ENCODE data around the gene PIK3C2B. TPM values are rescaled to one million over a fixed set of nuclear protein-coding genes. Genes with fewer than 3 reads are reported as not detected.

PIK3C2B gene
- total RNA-seq, 1 experiment from 2014 or later, result 19.1 TPM

- POLR2A ChIA-PET, result interaction anchor here (0.5 kb wide), 1 partner anchor 21 kb away, joined by 3 read pairs; no protein-coding TSS in a partner anchor
- CTCF ChIA-PET, result no interaction called here
- no peaks in the 10 kb centered on the region; the same call in 1 of the 2 replicates for H3K4me1 ChIP-seq (ENCODE audit: control insufficient read depth, insufficient read depth, low read length)
- intact Hi-C loops (cut with micrococcal nuclease; ENCODE audit: unreplicated experiment) (no loop called here), in situ Hi-C loops (cut with HindIII; ENCODE audit: low pct_unique_long_range_greater_than_20kb, low sequenced_read_pairs) (no loop called here)
- no peaks in the 10 kb centered on the region for H3K36me3 ChIP-seq (ENCODE audit: control insufficient read depth, insufficient read depth, low read length)
- no peaks in the 10 kb centered on the region for H3K27me3 ChIP-seq (ENCODE audit: control insufficient read depth, insufficient read depth, low read length)
- H3K9me3 ChIP-seq (ENCODE audit: control insufficient read depth, insufficient read depth, low read depth, low read length), result no peaks in the 10 kb centered on the region
- H3K4me3 ChIP-seq (ENCODE audit: low read depth in 2 of 2, low read length in 2 of 2), result no peak overlapping the region
- no peak for DNase-seq (ENCODE audit: low read depth, low spot score)
- ATAC-seq, result no peak
- TF ChIP-seq, protein P1, sequence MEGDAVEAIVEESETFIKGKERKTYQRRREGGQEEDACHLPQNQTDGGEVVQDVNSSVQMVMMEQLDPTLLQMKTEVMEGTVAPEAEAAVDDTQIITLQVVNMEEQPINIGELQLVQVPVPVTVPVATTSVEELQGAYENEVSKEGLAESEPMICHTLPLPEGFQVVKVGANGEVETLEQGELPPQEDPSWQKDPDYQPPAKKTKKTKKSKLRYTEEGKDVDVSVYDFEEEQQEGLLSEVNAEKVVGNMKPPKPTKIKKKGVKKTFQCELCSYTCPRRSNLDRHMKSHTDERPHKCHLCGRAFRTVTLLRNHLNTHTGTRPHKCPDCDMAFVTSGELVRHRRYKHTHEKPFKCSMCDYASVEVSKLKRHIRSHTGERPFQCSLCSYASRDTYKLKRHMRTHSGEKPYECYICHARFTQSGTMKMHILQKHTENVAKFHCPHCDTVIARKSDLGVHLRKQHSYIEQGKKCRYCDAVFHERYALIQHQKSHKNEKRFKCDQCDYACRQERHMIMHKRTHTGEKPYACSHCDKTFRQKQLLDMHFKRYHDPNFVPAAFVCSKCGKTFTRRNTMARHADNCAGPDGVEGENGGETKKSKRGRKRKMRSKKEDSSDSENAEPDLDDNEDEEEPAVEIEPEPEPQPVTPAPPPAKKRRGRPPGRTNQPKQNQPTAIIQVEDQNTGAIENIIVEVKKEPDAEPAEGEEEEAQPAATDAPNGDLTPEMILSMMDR (IDR thresholded peaks at IDR 0.05), result no peak
- TF ChIP-seq SIN3A (IDR thresholded peaks at IDR 0.05; ENCODE audit: borderline replicate concordance, insufficient read depth, low read depth, low read length) (no peak), POLR2AphosphoS5 (IDR thresholded peaks at IDR 0.05; ENCODE audit: low read depth, low read length) (no peak), REST (IDR thresholded peaks at IDR 0.05; ENCODE audit: insufficient read depth in 1 of 2, low read depth in 2 of 2, low read length in 1 of 2) (no peak)
- BruUV-seq (replicated peaks), result no TSS peak
- no peak overlapping the region for H3K27ac ChIP-seq (ENCODE audit: low read length)
Observed at GRCh38 chr1:204473400-204473965, 21.1 kb downstream of the PIK3C2B start.

GRCh38 chr1:204472660-204473059, 21.9 kb downstream of the PIK3C2B start:
- TF ChIP-seq POLR2AphosphoS5 (IDR thresholded peaks at IDR 0.05; ENCODE audit: low read depth, low read length), result no peak
- TF ChIP-seq SIN3A (IDR thresholded peaks at IDR 0.05; ENCODE audit: borderline replicate concordance, insufficient read depth, low read depth, low read length), result no peak
- TF ChIP-seq TCF7L2 (IDR thresholded peaks at IDR 0.05; ENCODE audit: low read depth, low read length), result no peak
- TF ChIP-seq, protein P1 (IDR thresholded peaks at IDR 0.05), result no peak
- TF ChIP-seq REST (IDR thresholded peaks at IDR 0.05; ENCODE audit: insufficient read depth in 1 of 2, low read depth in 2 of 2, low read length in 1 of 2), result no peak
- DNase-seq (ENCODE audit: low read depth, low spot score), result no peak
- in situ Hi-C loops (cut with HindIII; ENCODE audit: low pct_unique_long_range_greater_than_20kb, low sequenced_read_pairs), result no loop called here
- intact Hi-C loops (cut with micrococcal nuclease; ENCODE audit: unreplicated experiment), result no loop called here
- BruUV-seq (replicated peaks), result no TSS peak
- H3K36me3 ChIP-seq (ENCODE audit: control insufficient read depth, insufficient read depth, low read length), result no peaks in the 10 kb centered on the region
- ATAC-seq, result no peak
- H3K4me3 ChIP-seq (ENCODE audit: low read depth in 2 of 2, low read length in 2 of 2), result no peak overlapping the region
- H3K4me1 ChIP-seq (ENCODE audit: control insufficient read depth, insufficient read depth, low read length), result no peaks in the 10 kb centered on the region; the same call in 1 of the 2 replicates
- H3K9me3 ChIP-seq (ENCODE audit: control insufficient read depth, insufficient read depth, low read depth, low read length), result no peaks in the 10 kb centered on the region
- H3K27me3 ChIP-seq (ENCODE audit: control insufficient read depth, insufficient read depth, low read length), result no peaks in the 10 kb centered on the region
- H3K27ac ChIP-seq (ENCODE audit: low read length), result no peak overlapping the region
- CTCF ChIA-PET, result no interaction called here
- POLR2A ChIA-PET, result no interaction called here
